Measurements from ENCODE around the gene RAC3. TPM values are rescaled to one million over a fixed set of nuclear protein-coding genes. Genes with fewer than 3 reads are reported as not detected.

The RAC3 gene
- total and polyA plus RNA-seq, 9 of the 15 experiments (the other 6 are each of a cell fraction or from before 2014, with no cell fraction given) = 0.23 to 292 (median 118) TPM

DNA sequence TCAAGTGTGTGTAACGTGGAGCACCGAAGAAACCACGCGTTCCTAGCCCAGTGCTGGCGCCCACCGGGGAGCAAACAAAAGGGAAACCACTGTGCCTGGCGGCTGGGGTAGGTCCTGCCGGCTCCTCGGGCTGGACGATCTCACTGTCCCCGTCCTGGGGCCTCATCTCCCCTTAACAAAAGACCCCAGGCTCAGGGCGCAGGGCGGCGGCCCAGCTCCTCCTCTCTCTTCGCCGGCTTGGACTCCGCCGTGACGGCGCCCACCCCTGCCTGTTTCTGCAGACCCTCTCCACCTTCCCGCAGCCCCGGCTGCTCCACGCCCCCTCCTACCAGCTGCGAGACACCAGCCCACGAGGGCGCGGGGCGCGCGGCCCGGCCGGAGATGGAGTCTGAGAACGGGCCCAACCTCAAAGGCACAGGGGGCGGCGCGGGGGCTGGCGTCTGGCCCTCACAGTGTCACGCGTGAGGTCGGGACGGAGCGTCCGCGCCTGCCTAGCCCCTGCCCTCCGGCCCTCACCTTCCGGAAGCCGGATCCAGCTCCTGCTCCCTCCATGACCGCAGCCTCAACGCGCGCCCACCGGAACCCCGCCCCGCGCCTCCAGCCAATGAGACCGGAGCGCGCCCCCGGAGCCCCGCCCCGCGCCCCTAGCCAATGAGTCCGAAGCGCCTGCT is 9.0 kb upstream of the RAC3 start, which contains the start of gene CENPX (continued):
- TF ChIP-seq, protein P1, sequence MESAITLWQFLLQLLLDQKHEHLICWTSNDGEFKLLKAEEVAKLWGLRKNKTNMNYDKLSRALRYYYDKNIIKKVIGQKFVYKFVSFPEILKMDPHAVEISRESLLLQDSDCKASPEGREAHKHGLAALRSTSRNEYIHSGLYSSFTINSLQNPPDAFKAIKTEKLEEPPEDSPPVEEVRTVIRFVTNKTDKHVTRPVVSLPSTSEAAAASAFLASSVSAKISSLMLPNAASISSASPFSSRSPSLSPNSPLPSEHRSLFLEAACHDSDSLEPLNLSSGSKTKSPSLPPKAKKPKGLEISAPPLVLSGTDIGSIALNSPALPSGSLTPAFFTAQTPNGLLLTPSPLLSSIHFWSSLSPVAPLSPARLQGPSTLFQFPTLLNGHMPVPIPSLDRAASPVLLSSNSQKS (CRISPR knock-in tag; IDR thresholded peaks at IDR 0.05) = no peak
- TF ChIP-seq GABPA (tag; conservative IDR thresholded peaks at IDR 0.05; ENCODE audit: low read depth) (peak; percentile 89), YY1 (IDR thresholded peaks at IDR 0.05; ENCODE audit: borderline replicate concordance in 1 of 3, control insufficient read depth in 1 of 3, extremely low read depth in 1 of 3, insufficient read depth in 3 of 3, insufficient read length in 1 of 3, insufficient replicate concordance in 2 of 3, low read depth in 1 of 3, low read length in 2 of 3) (peak in 2 of 3 experiments; percentile 49 to 73), SUPT5H (IDR thresholded peaks at IDR 0.05) (peak; percentile 64), SIN3A (IDR thresholded peaks at IDR 0.05; ENCODE audit: borderline replicate concordance in 2 of 2, control insufficient read depth in 1 of 2, low read depth in 2 of 2, low read length in 2 of 2) (peak; percentile 65 to 83; a peak in 2 of 4 replicates), DACH1 (IDR thresholded peaks at IDR 0.05; ENCODE audit: partially characterized antibody) (peak; percentile 42), ZKSCAN8 (CRISPR knock-in tag; IDR thresholded peaks at IDR 0.05) (no peak), FIP1L1 (IDR thresholded peaks at IDR 0.05; ENCODE audit: low read depth, low read length, poor library complexity, severe bottlenecking) (peak; percentile 30), ZBTB7A (IDR thresholded peaks at IDR 0.05; ENCODE audit: borderline replicate concordance, control insufficient read depth, low read depth, low read length) (peak; percentile 81), HDAC1 (IDR thresholded peaks at IDR 0.05) (peak in 1 of 2 experiments; percentile 97; a peak in 2 of 4 replicates), EP400 (IDR thresholded peaks at IDR 0.05) (peak; percentile 59; the same call in 1 of the 2 replicates), SAP30 (IDR thresholded peaks at IDR 0.05; ENCODE audit: borderline replicate concordance, insufficient read depth, low read depth, low read length, poor library complexity, severe bottlenecking) (peak; percentile 88), POLR2H (tag; IDR thresholded peaks at IDR 0.05; ENCODE audit: low read depth) (no peak)
- TF ChIP-seq, protein P2, sequence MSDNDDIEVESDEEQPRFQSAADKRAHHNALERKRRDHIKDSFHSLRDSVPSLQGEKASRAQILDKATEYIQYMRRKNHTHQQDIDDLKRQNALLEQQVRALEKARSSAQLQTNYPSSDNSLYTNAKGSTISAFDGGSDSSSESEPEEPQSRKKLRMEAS (CRISPR knock-in tag; IDR thresholded peaks at IDR 0.05) = peak; percentile 66; the same call in 1 of the 2 replicates
- TF ChIP-seq, protein P3, sequence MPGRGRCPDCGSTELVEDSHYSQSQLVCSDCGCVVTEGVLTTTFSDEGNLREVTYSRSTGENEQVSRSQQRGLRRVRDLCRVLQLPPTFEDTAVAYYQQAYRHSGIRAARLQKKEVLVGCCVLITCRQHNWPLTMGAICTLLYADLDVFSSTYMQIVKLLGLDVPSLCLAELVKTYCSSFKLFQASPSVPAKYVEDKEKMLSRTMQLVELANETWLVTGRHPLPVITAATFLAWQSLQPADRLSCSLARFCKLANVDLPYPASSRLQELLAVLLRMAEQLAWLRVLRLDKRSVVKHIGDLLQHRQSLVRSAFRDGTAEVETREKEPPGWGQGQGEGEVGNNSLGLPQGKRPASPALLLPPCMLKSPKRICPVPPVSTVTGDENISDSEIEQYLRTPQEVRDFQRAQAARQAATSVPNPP (IDR thresholded peaks at IDR 0.05; ENCODE audit: borderline replicate concordance, insufficient read depth, insufficient read length) = no peak
- TF ChIP-seq, protein P4, sequence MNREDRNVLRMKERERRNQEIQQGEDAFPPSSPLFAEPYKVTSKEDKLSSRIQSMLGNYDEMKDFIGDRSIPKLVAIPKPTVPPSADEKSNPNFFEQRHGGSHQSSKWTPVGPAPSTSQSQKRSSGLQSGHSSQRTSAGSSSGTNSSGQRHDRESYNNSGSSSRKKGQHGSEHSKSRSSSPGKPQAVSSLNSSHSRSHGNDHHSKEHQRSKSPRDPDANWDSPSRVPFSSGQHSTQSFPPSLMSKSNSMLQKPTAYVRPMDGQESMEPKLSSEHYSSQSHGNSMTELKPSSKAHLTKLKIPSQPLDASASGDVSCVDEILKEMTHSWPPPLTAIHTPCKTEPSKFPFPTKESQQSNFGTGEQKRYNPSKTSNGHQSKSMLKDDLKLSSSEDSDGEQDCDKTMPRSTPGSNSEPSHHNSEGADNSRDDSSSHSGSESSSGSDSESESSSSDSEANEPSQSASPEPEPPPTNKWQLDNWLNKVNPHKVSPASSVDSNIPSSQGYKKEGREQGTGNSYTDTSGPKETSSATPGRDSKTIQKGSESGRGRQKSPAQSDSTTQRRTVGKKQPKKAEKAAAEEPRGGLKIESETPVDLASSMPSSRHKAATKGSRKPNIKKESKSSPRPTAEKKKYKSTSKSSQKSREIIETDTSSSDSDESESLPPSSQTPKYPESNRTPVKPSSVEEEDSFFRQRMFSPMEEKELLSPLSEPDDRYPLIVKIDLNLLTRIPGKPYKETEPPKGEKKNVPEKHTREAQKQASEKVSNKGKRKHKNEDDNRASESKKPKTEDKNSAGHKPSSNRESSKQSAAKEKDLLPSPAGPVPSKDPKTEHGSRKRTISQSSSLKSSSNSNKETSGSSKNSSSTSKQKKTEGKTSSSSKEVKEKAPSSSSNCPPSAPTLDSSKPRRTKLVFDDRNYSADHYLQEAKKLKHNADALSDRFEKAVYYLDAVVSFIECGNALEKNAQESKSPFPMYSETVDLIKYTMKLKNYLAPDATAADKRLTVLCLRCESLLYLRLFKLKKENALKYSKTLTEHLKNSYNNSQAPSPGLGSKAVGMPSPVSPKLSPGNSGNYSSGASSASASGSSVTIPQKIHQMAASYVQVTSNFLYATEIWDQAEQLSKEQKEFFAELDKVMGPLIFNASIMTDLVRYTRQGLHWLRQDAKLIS (CRISPR knock-in tag; IDR thresholded peaks at IDR 0.05) = no peak
- TF ChIP-seq, protein P5, sequence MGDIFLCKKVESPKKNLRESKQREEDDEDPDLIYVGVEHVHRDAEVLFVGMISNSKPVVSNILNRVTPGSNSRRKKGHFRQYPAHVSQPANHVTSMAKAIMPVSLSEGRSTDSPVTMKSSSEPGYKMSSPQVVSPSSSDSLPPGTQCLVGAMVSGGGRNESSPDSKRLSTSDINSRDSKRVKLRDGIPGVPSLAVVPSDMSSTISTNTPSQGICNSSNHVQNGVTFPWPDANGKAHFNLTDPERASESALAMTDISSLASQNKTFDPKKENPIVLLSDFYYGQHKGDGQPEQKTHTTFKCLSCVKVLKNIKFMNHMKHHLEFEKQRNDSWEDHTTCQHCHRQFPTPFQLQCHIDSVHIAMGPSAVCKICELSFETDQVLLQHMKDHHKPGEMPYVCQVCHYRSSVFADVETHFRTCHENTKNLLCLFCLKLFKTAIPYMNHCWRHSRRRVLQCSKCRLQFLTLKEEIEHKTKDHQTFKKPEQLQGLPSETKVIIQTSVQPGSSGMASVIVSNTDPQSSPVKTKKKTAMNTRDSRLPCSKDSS (IDR thresholded peaks at IDR 0.05; ENCODE audit: low read depth, partially characterized antibody) = no peak

Measured in K562 (cell line).